NCI-H748 (cell line): ENCODE data around the gene GTSF1L.
A peak's percentile ranks its signal among the peaks of the same experiment; 100 is the strongest.

ENCODE experiments used
- DNase-seq: peaks from one replicate; lab custom pipeline; 2025; ENCODE audit not compliant: unreplicated experiment; lab: John Stamatoyannopoulos, UW

Gene GTSF1L

GRCh38 chr20:43716757-43717615, 9.8 kb downstream of the GTSF1L start:
- no peak for DNase-seq

GRCh38 chr20:43716123-43716522, 10.7 kb downstream of the GTSF1L start:
- DNase-seq: no peak

GRCh38 chr20:43715511-43715910, 11.3 kb downstream of the GTSF1L start:
- DNase-seq: no peak

DNA sequence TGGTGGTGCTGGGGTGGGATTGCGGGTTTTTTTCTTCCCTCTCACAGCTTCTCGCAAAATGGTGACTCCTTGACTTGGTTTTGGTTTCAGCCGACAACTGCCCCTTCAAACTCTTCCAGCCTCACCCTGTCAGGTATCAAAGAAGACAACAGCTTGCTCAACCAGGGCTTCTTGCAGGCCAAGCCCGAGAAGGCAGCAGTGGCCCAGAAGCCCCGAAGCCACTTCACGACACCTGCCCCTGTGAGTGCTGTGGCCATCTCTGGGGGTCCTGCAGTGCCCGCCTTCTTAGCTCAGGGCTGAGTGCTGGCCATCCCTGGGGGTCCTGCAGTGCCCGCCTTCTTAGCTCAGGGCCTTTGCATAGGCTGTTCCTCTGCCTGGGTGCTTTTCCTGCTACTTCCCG, 11.8 kb downstream of the GTSF1L start:
- no peak for DNase-seq

- no peak for DNase-seq
These were observed 15.6 kb downstream of the GTSF1L start for GRCh38 chr20:43711098-43711654.

DNA sequence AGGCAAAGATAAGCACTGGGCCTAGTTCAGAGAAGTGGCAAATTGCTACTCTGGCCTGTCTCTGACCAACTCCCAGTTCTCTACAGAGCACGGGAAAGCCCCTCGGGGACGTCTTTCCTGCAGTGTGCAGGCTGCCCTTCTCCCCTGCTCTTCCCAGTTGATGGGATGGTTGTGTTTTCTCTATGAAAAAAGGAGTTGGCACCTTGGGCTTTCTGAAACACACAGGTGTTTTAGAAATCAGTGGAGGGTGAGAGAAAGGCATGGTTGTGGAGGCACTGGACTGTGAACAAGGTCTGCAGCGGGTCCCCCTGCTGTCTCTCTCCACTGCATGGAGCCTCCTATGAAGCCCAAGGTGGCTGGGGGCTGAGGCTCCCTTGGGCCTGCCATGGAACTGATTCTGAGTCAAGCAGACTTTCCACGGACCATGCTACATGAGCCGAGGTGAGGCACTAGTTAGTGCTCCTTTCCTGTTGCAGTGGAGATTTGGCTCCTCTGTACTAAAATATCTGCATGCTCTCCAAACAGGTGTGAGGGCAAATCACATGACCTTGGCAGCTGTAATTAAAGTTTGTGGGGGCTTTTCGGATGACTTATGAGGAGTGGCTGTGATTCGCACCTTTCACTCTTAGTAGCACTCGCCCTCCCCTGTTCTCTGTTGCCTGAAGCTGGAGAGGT, 16.3 kb downstream of the GTSF1L start:
- DNase-seq: no peak

DNA sequence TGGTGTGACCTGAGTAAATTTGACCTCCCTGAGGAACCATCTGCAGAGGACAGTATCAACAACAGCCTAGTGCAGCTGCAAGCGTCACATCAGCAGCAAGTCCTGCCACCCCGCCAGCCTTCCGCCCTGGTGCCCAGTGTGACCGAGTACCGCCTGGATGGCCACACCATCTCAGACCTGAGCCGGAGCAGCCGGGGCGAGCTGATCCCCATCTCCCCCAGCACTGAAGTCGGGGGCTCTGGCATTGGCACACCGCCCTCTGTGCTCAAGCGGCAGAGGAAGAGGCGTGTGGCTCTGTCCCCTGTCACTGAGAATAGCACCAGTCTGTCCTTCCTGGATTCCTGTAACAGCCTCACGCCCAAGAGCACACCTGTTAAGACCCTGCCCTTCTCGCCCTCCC, 24.3 kb downstream of the GTSF1L start:
- DNase-seq: no peak

DNA sequence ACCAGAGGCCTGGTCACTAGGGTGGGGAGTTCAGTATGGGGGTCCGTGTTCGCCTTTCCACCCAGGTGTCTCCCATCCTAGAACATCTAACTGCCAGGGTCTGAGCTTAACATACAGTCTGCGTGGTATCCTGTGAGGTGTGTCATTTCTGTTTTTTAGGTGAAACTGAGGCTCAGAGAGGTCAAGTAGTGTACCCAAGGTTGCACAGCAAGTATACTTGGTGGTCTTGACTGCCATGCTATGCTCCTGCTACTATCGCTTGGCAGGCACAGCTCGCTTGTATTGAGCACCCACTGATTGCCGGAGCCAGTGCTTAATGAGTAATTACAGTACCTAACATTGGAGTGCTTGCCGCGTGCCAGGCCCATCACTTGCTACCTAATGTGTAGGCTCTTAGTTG, 26.2 kb downstream of the GTSF1L start:
- DNase-seq: no peak

DNA sequence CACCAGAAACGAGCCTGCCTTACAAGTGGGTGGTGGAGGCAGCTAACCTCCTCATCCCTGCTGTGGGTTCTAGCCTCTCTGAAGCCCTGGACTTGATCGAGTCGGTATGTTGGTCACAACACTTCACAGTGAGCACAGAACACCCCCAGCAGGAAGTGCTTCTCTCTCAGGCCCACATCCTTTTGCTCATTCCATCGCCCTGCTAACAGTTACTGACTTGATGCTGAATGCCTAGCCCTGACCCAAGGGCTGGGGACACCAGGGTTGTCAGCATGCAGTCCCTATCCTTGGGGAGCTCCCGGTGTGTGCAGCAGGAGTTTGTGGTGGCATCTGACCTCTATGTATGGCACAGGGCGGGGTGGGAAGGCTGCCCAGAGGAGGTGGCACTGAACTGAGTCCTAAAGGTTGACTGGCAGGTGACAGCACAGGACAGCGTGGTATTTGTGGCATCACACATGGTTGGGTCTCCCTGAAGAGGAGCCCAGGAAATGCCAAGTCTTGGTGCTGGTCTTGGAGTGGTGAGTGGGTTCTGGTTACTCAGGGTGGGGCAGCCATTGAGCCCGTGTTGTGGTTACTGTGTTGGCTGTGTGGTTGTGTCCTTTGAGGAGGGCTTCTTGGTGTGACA, 26.7 kb downstream of the GTSF1L start:
- DNase-seq: no peak

- DNase-seq: no peak
These were observed 31.2 kb downstream of the GTSF1L start for GRCh38 chr20:43695571-43695970.

- no peak for DNase-seq
These were observed 32.0 kb downstream of the GTSF1L start for GRCh38 chr20:43694763-43695162.

- DNase-seq: peak; percentile 15
These were observed 34.8 kb downstream of the GTSF1L start for GRCh38 chr20:43691928-43692524.

DNA sequence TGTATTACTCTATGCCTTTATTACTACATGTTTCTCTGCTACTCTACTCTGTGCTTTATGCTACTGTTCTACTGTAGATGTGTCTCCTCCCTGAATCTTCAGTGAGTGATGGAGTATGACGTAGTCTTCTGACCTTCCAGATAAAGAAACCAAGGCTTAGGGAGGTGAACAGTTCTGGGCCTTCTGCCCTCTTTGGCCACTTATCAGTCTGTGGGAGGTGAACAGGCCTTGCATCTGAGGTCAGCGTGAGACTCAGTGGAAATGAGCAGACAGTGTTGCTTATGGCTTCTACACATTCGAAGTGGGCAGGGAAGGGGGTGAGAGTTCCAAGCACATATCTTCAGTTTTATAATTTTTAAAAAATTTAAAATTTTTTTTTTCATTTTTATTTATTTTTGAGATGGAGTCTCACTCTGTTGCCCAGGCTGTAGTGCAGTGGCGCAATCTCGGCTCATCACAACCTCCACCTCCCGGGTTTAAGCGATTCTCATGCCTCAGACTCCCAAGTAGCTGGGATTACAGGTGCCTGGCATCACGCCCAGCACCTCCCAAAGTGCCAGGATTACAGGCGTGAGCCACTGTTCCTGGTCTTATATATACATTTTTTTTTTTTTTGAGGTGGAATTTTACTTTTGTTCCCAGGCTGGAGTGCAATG, 35.7 kb downstream of the GTSF1L start:
- DNase-seq: no peak

- no peak for DNase-seq
These were observed 37.6 kb downstream of the GTSF1L start for GRCh38 chr20:43689165-43689564.

DNA sequence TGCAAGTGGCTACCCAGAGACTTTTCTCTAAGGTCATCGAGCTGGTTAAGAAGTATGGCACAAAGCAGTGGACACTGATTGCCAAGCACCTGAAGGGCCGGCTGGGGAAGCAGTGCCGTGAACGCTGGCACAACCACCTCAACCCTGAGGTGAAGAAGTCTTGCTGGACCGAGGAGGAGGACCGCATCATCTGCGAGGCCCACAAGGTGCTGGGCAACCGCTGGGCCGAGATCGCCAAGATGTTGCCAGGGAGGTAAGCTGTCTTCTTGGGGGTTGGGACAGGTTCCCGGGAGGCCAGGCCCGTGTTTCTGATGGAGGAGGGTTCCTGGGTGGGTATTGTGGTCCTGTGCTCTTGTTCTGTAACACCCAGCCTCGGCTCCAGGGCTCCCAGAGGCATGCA, 40.0 kb downstream of the GTSF1L start:
- no peak for DNase-seq

GRCh38 chr20:43682446-43682845, 44.4 kb downstream of the GTSF1L start:
- DNase-seq: no peak

DNA sequence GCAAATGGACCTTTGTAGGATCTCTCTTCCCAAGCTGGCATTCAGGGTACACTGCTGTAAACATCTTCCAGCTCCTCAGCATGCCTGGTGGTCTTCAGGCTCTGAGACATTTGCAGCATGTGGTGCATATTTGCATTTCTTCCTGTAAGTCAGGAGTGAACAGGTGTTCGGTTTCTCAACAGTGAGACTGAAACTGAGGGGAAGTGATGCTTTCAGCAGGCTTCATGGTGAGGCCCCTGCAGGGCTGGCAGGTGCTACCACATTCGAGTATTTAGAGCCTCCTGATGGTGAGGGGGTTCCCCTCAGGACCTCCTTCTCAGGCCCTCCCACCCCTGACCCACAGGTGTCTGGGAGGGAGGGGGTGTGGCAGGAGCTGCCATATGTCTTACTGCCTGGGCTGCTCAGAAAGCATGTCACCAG, 44.8 kb downstream of the GTSF1L start:
- no peak for DNase-seq

- DNase-seq: no peak
These were observed 45.3 kb downstream of the GTSF1L start for GRCh38 chr20:43681468-43681942.

GRCh38 chr20:43680981-43681380, 45.8 kb downstream of the GTSF1L start:
- DNase-seq: no peak

DNA sequence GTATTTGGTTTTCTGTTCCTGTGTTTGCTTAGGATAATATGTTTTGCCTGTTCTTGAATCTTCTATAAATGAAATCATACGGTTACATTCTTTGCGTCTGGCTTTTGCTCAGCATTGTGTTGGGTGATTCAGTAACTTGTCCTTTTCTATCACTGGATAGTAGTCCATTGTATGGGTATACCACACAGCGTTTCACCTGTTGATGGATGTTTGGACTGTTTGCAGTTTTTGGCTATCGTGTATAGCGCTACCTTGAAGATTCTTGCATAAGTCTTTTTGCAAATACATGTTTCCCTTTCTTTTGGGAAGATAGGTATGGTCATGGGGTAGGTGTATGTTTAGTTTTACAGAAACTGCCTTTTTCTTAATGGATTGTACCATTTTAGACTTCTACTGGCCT, 50.4 kb downstream of the GTSF1L start:
- DNase-seq: no peak
